H9 (cell line): ENCODE results near the gene FAAH. TPM values are rescaled to one million over a fixed set of nuclear protein-coding genes. Genes with fewer than 3 reads are reported as not detected.

Source experiments
- DNase-seq: peaks from one replicate; pipeline ENCODE4 v3.0.0-alpha.2; 2017
- H2AFZ ChIP-seq: one replicate; pipeline ENCODE4 v1.6.1; 2013; ENCODE audit warnings: mild to moderate bottlenecking, low read length, control low read depth, moderate library complexity
- H2AK5ac ChIP-seq: 2 replicates; pipeline ENCODE4 v1.6.1; 2013; ENCODE audit warnings: low read length, control low read depth, mixed read lengths; ENCODE audit not compliant: insufficient read length
- H2BK120ac ChIP-seq: one replicate; pipeline ENCODE4 v1.6.1; 2013; ENCODE audit warnings: low read depth, mild to moderate bottlenecking, low read length, control low read depth, inconsistent platforms; ENCODE audit not compliant: poor library complexity, severe bottlenecking
- H2BK12ac ChIP-seq: 2 replicates; pipeline ENCODE4 v1.6.1; 2013; ENCODE audit warnings: low read length, control low read depth, mixed read lengths, low read depth; ENCODE audit not compliant: insufficient read length
- H2BK15ac ChIP-seq: 2 replicates; pipeline ENCODE4 v1.6.1; 2013; ENCODE audit warnings: low read depth, low read length, control low read depth
- H2BK20ac ChIP-seq: one replicate; pipeline ENCODE4 v1.6.1; 2013; ENCODE audit warnings: low read depth, mild to moderate bottlenecking, low read length, control low read depth, inconsistent platforms; ENCODE audit not compliant: poor library complexity, severe bottlenecking
- H2BK5ac ChIP-seq: 2 replicates; pipeline ENCODE4 v1.6.1; 2013; ENCODE audit warnings: low read length, control low read depth, mixed read lengths; ENCODE audit not compliant: insufficient read length
- H3K14ac ChIP-seq: 2 replicates; pipeline ENCODE4 v1.6.1; 2013; ENCODE audit warnings: low read length, control low read depth; ENCODE audit not compliant: insufficient read depth
- H3K18ac ChIP-seq: 2 replicates; pipeline ENCODE4 v1.6.1; 2013; ENCODE audit warnings: low read depth, mild to moderate bottlenecking, mixed read lengths, low read length, control low read depth; ENCODE audit not compliant: insufficient read length
- H3K23ac ChIP-seq: 2 replicates; pipeline ENCODE4 v1.6.1; 2013; ENCODE audit warnings: low read length, control low read depth, mixed read lengths, low read depth; ENCODE audit not compliant: insufficient read length
- H3K23me2 ChIP-seq: 2 replicates; pipeline ENCODE4 v1.6.1; 2013; ENCODE audit warnings: low read depth, mild to moderate bottlenecking, mixed read lengths, low read length, control low read depth; ENCODE audit not compliant: insufficient read length, poor library complexity, severe bottlenecking
- H3K27ac ChIP-seq: 2 replicates; pipeline ENCODE4 v1.5.1; 2013; ENCODE audit warnings: low read length, control low read depth, mixed read lengths, low read depth; ENCODE audit not compliant: insufficient read length
- H3K27me3 ChIP-seq: 2 replicates; pipeline ENCODE4 v1.6.1; 2013; ENCODE audit warnings: low read length, control low read depth, inconsistent platforms; ENCODE audit not compliant: insufficient read depth
- H3K4ac ChIP-seq: 2 replicates; pipeline ENCODE4 v1.6.1; 2013; ENCODE audit warnings: low read depth, mild to moderate bottlenecking, control low read depth, inconsistent platforms, low read length, moderate library complexity
- H3K4me1 ChIP-seq: 2 replicates; pipeline ENCODE4 v1.6.1; 2013; ENCODE audit warnings: low read length, control low read depth, inconsistent platforms; ENCODE audit not compliant: insufficient read depth
- H3K4me2 ChIP-seq: 2 replicates; pipeline ENCODE4 v1.6.1; 2013; ENCODE audit warnings: low read length, control low read depth, mixed read lengths; ENCODE audit not compliant: insufficient read length, insufficient read depth
- H3K56ac ChIP-seq: 2 replicates; pipeline ENCODE4 v1.6.1; 2013; ENCODE audit warnings: low read depth, mild to moderate bottlenecking, mixed read lengths, low read length, control low read depth; ENCODE audit not compliant: insufficient read length
- H3K79me1 ChIP-seq: 2 replicates; pipeline ENCODE4 v1.6.1; 2013; ENCODE audit warnings: low read depth, mild to moderate bottlenecking, moderate library complexity, low read length, control low read depth, inconsistent platforms; ENCODE audit not compliant: insufficient read depth, poor library complexity, severe bottlenecking
- H3K79me2 ChIP-seq: 2 replicates; pipeline ENCODE4 v1.6.1; 2013; ENCODE audit warnings: low read length, control low read depth, inconsistent platforms; ENCODE audit not compliant: insufficient read depth
- H3K9ac ChIP-seq: 2 replicates; pipeline ENCODE4 v1.6.1; 2013; ENCODE audit warnings: low read length, control low read depth, mixed read lengths; ENCODE audit not compliant: insufficient read length; ENCODE audit errors: extremely low read depth
- H3K9me3 ChIP-seq: one replicate; pipeline ENCODE4 v1.6.1; 2013; ENCODE audit warnings: low read depth, low read length, inconsistent platforms; ENCODE audit not compliant: control insufficient read depth
- H3T11ph ChIP-seq: one replicate; pipeline ENCODE4 v1.6.1; 2013; ENCODE audit warnings: mild to moderate bottlenecking, low read length, control low read depth, inconsistent platforms
- H4K20me1 ChIP-seq: one replicate; pipeline ENCODE4 v1.6.1; 2013; ENCODE audit not compliant: control insufficient read depth, insufficient read length, insufficient read depth
- H4K5ac ChIP-seq: 2 replicates; pipeline ENCODE4 v1.6.1; 2013; ENCODE audit warnings: low read depth, mild to moderate bottlenecking, mixed read lengths, low read length, control low read depth; ENCODE audit not compliant: insufficient read length
- H4K8ac ChIP-seq: replicated peaks from 2 replicates; pipeline ENCODE4 v1.6.1; 2013; ENCODE audit warnings: low read length, control low read depth, mixed read lengths, low read depth; ENCODE audit not compliant: insufficient read length
- H4K91ac ChIP-seq: 2 replicates; pipeline ENCODE4 v1.6.1; 2013; ENCODE audit warnings: low read depth, mild to moderate bottlenecking, moderate library complexity, mixed read lengths, low read length, control low read depth; ENCODE audit not compliant: insufficient read length
- H3K27ac Mint-ChIP-seq, 3 experiments: 2 replicates in 2 of 3; 3 replicates in 1 of 3; pipeline ENCODE4 v1.8.0; 2020 to 2021; ENCODE audit warnings: mixed read lengths in 3 of 3, mild to moderate bottlenecking in 1 of 3, moderate library complexity in 1 of 3
- H3K27me3 Mint-ChIP-seq: 2 replicates; pipeline ENCODE4 v1.8.0; 2021; ENCODE audit warnings: low read depth, mild to moderate bottlenecking, moderate library complexity, mixed read lengths
- H3K36me3 Mint-ChIP-seq, 3 experiments: 2 replicates in 2 of 3; 3 replicates in 1 of 3; pipeline ENCODE4 v1.8.0; 2020 to 2021; ENCODE audit warnings: low read depth in 3 of 3, mixed read lengths in 3 of 3; ENCODE audit not compliant: insufficient read depth in 1 of 3
- H3K4me1 Mint-ChIP-seq, 2 experiments: 2 replicates each; pipeline ENCODE4 v1.8.0; 2020; ENCODE audit warnings: mixed read lengths in 2 of 2
- H3K4me3 Mint-ChIP-seq, 2 experiments: 2 replicates in 1 of 2; 3 replicates in 1 of 2; pipeline ENCODE4 v1.8.0; 2020 to 2021; ENCODE audit warnings: mild to moderate bottlenecking in 2 of 2, mixed read lengths in 2 of 2, moderate library complexity in 1 of 2
- H3K9me3 Mint-ChIP-seq, 2 experiments: 2 replicates in 1 of 2; 3 replicates in 1 of 2; pipeline ENCODE4 v1.8.0; 2020; ENCODE audit warnings: mild to moderate bottlenecking in 2 of 2, mixed read lengths in 2 of 2, moderate library complexity in 1 of 2
- WGBS: extraction: QIAGEN DNeasy Blood & Tissue Kit; methylation state at CpG from one replicate; pipeline ENCODE4 v1.1.7; 2013; ENCODE audit warnings: missing lambda C conversion rate, low lambda C conversion rate, mixed read lengths; ENCODE audit not compliant: insufficient read length; ENCODE audit errors: extremely low coverage; 5-methylcytosine and 5-hydroxymethylcytosine counted together
- total RNA-seq: library from RNA; stranded (reverse); gene quantifications from 2 replicates; pipeline ENCODE4 v1.2.1, GENCODE V29; 2021
- TF ChIP-seq, protein P1 (sequence below): fragments of 200-600 bp; sonication (generic); conservative IDR thresholded peaks from 3 replicates; pipeline ENCODE4 v1.8.0; 2021; ENCODE audit warnings: antibody characterized with exemption, mild to moderate bottlenecking

The FAAH gene
- total RNA-seq, 1 experiment from 2014 or later: 18.9 TPM

DNA sequence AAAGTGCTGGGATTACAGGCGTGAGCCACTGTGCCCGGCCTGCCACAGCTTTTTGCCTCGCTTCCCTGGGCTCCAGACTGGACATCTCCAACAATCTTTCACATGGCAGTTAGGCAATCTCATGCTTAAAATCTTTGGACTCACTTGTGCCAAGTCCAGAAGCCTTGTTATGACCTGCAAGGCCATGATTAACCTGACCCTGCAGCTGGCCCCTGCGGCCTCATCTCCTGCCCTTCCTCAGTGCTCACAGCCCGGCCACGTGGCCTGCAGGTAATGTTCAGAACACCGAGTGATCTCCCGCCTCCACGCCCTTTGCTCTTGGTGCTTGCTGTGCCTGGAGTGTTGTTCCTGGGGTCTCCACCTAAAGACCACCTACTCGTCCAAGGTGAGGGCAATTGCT is 24.9 kb downstream of the FAAH start:
- H3K9me3 Mint-ChIP-seq: no peaks in the 10 kb centered on the region
- H3K27ac ChIP-seq: no peak overlapping the region
- peak overlapping the region in 1 of 3 experiments; percentile 49; a peak in 1 of 7 replicates for H3K27ac Mint-ChIP-seq
- H3K79me2 ChIP-seq: no peaks in the 10 kb centered on the region
- H3K4me2 ChIP-seq: no peak overlapping the region
- H3T11ph ChIP-seq: no peak overlapping the region
- H3K36me3 Mint-ChIP-seq: peaks cover 0 to 6% (median 4%) of the 10 kb centered on the region in 3 experiments; a peak in 3 of 7 replicates
- no peak overlapping the region for H2BK20ac ChIP-seq
- no CpG with 5 or more reads among the region's 10 CpGs for WGBS
- H4K91ac ChIP-seq: no peak overlapping the region
- H3K4me1 ChIP-seq: no peaks in the 10 kb centered on the region
- no peak overlapping the region for H2BK5ac ChIP-seq
- H3K18ac ChIP-seq: no peak overlapping the region
- no peaks in the 10 kb centered on the region for H3K9me3 ChIP-seq
- H3K23me2 ChIP-seq: no peaks in the 10 kb centered on the region
- no peaks in the 10 kb centered on the region for H4K20me1 ChIP-seq
- H3K4me3 Mint-ChIP-seq: no peak overlapping the region
- no peak overlapping the region for H2BK12ac ChIP-seq
- TF ChIP-seq, protein P1, sequence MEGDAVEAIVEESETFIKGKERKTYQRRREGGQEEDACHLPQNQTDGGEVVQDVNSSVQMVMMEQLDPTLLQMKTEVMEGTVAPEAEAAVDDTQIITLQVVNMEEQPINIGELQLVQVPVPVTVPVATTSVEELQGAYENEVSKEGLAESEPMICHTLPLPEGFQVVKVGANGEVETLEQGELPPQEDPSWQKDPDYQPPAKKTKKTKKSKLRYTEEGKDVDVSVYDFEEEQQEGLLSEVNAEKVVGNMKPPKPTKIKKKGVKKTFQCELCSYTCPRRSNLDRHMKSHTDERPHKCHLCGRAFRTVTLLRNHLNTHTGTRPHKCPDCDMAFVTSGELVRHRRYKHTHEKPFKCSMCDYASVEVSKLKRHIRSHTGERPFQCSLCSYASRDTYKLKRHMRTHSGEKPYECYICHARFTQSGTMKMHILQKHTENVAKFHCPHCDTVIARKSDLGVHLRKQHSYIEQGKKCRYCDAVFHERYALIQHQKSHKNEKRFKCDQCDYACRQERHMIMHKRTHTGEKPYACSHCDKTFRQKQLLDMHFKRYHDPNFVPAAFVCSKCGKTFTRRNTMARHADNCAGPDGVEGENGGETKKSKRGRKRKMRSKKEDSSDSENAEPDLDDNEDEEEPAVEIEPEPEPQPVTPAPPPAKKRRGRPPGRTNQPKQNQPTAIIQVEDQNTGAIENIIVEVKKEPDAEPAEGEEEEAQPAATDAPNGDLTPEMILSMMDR: no peak
- no peak overlapping the region for H3K23ac ChIP-seq
- no peak overlapping the region for H3K14ac ChIP-seq
- no peak overlapping the region for H2AK5ac ChIP-seq
- H3K56ac ChIP-seq: no peak overlapping the region
- H4K5ac ChIP-seq: no peak overlapping the region
- no peak overlapping the region for H3K9ac ChIP-seq
- no peak overlapping the region for H2AFZ ChIP-seq
- peaks cover 0 to under 1% of the 10 kb centered on the region in 2 experiments; a peak in 1 of 4 replicates for H3K4me1 Mint-ChIP-seq
- no peak overlapping the region for H4K8ac ChIP-seq
- no peak overlapping the region for H2BK120ac ChIP-seq
- H2BK15ac ChIP-seq: no peak overlapping the region
- DNase-seq: no peak
- no peak overlapping the region for H3K4ac ChIP-seq
- H3K27me3 ChIP-seq: no peaks in the 10 kb centered on the region
- no peaks in the 10 kb centered on the region for H3K79me1 ChIP-seq
- peaks cover 36% of the 10 kb centered on the region for H3K27me3 Mint-ChIP-seq
